ENCODE data around the gene LSP1.

GRCh38 chr11:1878137-1879031, 25.5 kb downstream of the LSP1 start:
- TF ChIP-seq REST (IDR thresholded peaks at IDR 0.05; ENCODE audit: low read depth): no peak
- no peak for TF ChIP-seq TAF1 (IDR thresholded peaks at IDR 0.05; ENCODE audit: low read depth)
- no peak for TF ChIP-seq MAX (IDR thresholded peaks at IDR 0.05)
- no peak for TF ChIP-seq NFIC (IDR thresholded peaks at IDR 0.05)
- TF ChIP-seq TCF12 (IDR thresholded peaks at IDR 0.05; ENCODE audit: low read depth): no peak
- no peak for TF ChIP-seq RAD21 (IDR thresholded peaks at IDR 0.05; ENCODE audit: low read depth)
- TF ChIP-seq EGR1 (IDR thresholded peaks at IDR 0.05): no peak
- TF ChIP-seq EP300 (IDR thresholded peaks at IDR 0.05; ENCODE audit: borderline replicate concordance): no peak
- no peak for TF ChIP-seq USF1 (IDR thresholded peaks at IDR 0.05)
- no peak for TF ChIP-seq CEBPB (IDR thresholded peaks at IDR 0.05)

Measured in Ishikawa (cell line).